HG02763 (cell line): ENCODE data around the gene MGAT4A.
"Not testable (repeated sequence)": the region's sequence is repeated elsewhere in the genome, so short reads cannot be mapped to it uniquely, and the experiment has no call there.

Experiments
- ATAC-seq: cut with Tn5 transposase; IDR thresholded peaks from one replicate; pipeline ENCODE4 v1.9.1; 2021; ENCODE audit warnings: mild to moderate bottlenecking, moderate library complexity; ENCODE audit not compliant: unreplicated experiment

Gene MGAT4A

DNA sequence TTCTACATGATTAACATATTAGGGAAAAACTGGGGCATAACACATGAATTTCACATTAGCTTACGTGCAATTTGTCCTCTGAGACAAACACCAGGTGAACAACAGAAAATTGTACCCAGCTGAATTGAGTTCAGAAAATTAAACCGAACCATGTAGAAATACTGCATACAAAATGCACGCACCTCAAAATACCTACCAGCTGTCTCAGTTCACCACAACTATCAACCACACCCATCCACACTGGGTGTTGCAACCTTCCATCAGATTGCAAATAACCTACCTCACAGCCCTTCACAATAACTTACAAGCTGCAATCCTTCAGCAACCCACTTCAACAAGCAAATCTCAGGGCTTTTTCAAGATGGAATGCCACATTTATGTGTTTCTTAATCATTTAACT is 66.6 kb downstream of the MGAT4A start:
- ATAC-seq: no peak

DNA sequence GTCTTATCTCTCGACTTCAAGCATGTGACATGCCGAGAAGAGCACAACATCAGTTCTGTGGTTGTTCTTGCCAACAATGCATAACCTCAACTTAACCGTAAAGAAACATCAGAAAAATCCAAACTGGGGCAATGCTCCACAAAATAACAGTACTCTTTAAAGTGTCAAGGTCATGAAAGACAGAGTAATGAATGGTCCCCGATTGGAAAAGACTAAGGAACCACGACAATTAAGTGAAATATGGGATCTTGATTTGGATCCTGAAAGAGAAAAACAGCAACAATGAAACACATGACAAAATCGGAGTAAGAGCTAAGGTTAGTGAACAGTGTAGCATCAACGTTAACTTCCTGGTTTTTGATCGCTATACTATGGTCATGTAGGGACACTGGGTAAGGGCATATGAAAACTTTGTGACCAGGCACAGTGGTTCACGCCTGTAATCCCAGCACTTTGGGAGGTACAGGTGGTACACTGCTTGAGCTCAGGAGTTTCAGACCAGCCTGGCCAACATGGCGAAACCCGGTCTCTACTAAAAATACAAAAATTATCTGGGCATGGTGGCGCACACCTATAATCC is 67.3 kb downstream of the MGAT4A start:
- no peak for ATAC-seq

DNA sequence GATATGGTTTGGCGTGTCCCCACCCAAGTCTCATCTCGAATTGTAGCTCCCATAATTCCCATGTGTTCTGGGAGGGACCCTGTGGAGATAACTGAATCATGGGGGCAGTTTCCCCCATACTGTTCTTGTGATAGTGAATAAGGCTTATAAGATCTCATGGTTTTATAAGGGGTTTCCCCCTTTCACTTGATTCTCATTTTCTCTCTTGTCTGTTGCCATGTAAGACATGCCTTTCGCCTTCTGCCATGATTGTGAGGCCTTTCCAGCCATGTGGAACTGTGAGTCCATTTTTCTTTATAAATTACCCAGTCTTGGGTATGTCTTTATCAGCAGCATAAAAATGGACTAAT is 71.5 kb downstream of the MGAT4A start:
- ATAC-seq: not testable (repeated sequence)

DNA sequence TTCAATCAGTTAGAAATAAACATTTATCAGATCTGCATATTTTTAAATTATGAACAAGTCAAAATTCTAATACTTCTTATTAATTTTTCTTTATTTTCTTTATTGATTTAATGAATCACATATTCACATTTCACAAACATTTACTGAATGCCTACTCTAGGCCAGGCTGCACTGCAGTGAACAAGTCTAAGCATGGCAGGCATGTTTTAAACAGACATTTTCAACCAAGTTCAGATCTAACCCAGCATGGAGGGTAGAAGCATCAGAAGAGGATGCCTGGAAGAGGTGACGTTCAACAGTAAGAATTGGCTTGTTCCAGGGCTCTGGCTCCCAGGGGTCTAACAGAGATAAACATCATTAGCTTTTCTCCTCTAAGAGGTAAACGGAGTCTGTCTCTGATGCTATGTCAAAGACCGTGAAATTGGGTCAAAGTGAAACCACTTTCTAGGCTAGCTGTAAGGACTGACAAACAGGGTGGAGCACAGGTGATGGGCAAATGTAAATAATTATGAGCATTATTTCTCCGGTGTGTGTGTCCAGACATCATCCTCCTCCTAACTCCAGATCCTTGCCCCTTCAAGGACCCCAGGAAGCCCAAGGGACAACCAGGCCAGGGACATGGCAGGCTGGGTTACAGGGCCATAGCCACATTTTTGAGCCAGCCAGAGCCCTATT is 72.0 kb downstream of the MGAT4A start:
- ATAC-seq: no peak

DNA sequence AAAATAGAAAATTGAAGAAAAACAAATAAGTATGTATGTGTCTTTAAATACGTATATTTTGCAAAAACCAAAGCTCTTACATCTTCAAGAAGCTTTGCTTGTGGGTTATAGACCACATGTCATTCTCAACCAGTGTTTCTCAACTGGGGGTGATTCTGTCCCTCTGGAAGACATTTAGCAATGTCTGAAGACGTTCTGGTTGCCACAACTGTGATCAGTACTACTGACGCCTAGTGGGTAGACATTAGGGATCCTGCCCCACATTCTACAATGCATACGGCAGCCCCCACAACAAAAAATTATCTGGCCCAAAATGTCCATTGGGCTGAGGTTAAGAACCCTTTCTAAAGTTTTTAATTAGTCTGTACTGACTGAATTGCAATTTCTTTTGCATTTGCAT is 74.1 kb downstream of the MGAT4A start:
- no peak for ATAC-seq

DNA sequence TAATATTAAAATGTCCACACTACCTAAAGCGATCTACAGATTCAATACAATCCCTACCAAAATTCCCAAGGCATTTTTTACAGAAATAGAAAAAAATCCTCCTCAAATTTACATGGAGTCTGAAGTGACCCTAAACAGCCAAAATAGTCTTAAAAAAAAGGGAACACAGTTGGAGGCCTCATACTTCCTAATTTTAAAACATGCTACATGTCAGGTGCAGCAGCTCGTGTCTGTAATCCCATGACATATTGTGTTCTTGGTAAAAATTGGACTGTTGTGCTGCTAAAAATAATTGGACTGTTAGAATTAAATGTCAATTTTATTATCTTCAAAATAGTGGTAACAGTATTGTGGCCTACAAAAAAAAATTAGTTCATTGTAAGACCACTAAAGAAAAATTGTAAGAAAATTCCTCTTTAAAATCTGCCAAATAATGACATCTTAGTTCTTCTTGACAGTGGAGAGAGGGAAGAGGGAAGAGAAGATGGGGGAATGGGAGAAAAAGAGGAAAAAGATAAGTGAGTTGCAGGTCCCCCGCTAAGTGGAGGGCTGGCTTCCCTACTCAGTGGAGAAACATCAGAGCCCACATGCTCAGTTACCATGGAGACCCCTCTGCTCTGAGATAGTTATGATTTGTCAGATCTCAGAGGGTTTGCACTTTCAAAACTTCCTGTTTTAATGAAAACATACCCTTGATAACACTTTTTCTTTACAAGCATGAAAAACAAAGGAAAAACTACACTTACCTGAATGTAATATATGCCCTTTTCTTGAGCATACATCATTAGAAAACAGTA is 76.0 kb downstream of the MGAT4A start:
- no peak for ATAC-seq

DNA sequence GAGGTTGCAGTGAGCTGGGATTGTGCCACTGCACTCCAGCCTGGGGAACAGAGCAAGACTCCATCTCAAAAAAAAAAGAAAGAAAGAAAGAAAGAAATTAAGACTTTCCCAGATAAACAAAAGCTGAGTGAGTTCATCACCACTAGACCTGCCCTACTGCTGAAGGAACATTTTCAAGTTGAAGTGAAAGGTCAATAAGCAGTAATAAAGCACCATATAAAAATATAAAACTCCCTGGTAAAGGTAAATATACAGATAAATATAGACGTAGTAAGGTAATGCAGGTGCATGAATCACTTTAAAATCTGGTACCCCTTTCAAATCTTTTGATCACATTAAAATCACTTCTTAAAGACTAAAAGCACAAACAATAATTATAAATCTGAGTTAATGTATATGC is 79.9 kb downstream of the MGAT4A start:
- no peak for ATAC-seq

DNA sequence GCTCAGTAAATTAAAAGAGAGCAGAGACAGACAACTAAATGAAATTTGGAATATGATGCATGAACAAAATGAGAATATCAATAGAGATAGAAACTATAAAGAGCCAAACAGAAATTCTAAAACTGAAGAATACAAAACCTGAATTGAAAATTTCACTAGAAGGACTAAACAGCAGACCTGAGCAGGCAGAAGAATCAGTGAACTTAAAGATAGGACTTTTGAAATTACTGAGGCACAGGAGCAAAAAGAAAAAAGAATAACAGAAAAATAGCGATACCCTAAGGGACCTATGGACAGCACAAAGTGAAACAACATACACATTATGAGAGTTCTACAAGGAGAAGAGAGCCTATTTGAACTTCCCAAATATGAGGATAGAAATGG is 80.9 kb downstream of the MGAT4A start:
- no peak for ATAC-seq

DNA sequence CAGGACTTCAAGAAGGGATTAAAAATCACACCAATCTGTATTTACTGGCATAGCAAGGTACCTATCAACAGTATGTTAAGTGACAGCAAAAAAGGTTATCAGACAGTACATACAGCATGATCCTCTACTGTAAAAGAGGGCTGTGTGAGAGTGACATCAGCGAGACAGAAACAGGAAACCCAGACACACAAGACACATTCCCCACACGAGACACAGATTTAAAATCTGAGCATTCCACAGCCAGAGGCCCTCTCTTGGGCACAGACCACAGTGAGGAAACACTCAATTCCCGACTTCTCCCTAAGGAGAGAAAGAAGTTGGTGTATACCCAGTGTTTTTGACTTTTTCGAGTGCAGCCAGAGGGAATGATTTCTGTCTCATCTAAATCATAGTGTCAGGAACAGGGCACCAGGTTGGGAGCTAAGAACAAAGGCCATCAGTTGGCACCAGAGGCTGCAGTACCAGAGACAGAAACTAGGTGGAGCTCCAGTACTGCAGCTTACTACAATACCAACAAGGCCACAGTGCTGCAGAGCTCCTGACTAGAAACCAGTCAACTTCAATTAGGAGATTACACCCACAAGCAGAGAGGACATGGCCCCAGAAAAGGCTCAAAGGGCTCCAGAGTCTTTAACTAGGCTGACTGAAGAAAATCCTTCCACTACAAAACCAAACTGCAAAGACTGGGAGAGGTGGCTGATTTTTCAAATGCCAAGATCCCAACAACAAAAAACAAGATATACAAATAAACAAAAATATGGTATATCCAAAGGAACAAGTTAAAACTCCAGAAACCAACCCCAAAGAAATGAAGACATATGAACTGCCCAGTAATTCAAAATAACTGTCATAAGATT is 81.6 kb downstream of the MGAT4A start:
- no peak for ATAC-seq

DNA sequence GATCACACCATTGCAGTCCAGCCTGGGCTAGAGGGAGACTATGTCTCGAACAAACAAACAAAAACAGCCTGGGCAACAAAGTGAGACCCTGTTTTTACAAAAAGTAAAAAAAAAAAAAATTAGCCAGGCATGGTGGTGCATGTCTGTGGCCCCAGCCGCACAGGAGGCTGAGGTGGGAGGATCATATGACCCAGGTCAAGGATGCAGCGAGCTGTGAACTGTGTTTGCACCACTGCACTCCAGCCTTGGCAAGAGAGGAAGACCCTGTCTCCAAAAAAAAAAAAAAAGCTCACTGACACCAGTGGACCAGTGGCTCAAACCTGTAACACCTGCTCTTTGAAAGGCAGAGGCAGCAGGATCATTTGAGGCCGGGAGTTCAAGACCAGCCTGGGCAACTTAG is 82.5 kb downstream of the MGAT4A start:
- ATAC-seq: no peak

DNA sequence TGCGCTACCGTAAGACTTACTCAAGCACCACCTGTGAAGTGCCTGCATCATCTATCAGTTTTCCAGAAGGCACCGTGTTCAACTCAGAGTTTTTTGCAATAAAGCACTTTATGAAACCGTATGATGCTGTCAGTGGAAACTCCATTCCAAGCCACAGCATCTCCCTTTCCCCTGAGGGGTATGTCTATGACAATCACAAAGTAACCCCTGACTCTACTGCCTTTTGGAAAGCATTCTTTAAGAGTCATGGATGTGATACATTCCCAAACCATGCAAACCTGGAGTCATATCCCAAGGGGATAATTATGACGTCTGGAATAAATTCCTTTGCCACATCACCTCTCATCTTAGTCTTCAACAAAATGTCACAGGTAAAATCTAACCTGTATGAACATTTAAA is 83.3 kb downstream of the MGAT4A start:
- ATAC-seq: no peak

DNA sequence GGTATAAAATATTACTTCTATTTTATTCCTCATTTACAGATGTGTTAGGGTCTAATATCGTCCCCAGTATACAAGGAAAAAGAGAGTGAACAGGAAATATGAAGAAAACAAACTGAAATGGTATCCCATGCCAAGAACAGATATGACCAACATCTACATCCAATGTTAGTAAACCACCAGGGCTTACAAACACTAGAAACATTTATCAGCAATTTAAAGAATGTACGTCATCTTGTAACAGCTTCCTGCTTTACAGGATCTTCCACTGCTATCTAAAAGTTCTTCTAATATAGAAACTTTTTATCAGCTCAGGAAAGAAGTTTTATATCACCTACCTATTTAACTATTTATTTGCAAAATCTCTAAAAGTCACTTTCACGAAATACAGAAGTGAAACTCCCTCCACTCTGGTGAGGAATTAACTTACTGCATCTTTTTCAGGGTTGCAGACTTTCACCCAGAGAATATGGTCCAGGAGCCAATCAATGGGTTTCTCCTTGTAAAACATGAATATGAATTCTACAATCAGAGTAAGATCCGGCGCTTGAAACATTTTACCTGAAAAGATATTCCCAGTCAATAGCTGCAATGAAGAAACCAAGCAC is 87.3 kb downstream of the MGAT4A start:
- ATAC-seq: no peak

DNA sequence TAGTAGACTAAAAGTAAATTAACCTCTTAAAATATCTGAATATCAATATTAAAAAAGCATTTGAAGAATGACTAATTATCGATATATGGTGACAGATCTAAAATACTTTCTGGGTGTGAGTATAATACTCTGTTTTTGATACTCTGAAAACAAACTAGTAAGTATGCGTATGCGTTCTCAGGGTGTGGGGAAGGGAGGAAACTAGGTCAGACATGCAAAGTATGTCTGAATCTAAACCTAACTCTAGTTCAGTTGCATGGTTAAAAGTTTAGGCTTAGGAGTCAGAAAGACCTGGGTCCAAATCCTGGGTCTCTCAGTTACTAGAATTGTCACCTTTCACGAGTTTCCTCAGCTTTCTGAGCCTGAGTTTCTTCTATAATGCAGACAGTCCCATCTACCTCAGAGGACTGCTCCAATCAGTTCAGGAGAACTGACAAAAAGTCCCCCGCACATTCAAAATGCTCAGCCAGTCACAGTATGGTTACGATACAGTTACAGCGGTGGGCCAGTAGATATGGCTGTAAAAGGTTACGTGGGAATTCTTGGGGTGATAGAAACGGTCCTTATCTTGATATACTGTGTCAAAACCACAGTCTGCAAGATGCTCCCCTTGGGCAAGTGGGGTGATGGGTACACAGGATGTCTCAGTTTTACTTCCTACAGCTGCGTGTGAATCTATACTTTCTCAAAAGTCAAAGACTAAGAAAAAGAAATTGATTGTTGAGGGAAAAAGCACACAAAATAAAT is 93.4 kb downstream of the MGAT4A start:
- peak; percentile 54 for ATAC-seq

DNA sequence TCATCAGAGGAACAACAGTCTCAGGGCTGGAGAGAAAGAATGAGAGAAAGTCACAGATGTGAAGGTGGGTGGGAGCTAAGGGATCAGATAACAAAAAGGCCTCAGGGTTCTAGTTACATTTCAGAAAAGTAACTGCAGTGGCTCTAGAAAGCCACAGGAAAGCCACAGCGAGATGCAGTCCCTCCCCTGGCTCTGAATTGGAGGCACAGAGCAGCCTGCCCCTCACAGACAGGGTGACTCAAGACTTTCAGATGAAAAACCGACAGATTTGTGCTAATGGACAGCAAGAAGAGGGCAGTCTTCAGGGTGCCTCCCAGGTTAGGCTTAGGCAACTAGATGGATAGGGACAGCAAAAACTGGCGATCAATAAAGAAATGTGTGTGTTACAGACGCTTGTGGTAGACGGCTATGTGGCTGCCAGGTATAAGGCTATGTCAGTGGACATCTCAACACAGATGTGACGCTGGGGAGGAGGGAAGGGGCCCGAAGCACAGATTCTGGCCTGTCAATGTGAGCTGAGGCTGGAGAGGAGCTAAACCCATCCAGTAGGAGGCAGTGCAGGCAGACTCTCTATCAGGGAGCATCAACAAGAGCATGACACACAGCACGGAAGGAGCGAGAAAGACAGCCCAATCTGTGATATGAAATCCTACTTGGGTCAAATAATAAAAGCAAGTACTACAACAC is 96.4 kb downstream of the MGAT4A start:
- no peak for ATAC-seq

DNA sequence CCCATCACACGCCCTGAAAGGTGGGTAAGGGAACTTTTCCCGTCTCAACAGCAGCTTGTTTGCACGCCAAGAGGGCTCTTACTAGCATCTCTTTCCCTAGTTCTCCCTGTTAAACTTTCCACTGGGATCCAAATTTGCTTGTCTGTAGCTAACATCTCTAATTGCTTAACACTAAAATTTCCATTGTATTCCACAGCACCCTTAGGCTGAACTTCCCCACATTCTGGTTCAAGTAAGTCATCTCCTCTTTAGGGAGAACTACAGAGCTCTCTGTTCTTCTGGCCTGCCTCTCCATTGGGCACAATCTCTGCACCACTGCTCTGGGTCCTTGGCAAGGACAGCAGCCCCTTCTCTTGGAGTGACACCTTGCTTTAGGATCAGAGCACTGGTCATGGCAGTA is 98.6 kb downstream of the MGAT4A start:
- ATAC-seq: no peak

DNA sequence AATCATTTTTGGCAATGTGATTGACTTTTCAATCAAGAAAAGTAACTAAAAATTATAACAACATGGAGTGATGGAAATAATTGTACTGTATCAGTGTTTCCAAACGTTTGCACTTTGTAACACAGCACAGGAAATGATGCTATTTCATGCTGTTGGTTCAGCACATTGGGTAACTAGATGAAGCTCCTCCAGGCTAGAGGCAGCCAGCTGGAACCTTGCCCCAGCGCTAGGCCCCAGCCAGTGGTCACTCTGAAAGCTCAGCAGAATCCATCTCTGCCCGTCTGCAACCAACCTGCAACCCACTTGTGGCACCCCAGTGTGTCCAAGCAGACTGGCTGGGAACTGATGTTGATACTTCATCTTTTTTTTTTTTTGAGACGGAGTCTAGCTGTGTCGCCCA is 107.3 kb downstream of the MGAT4A start:
- no peak for ATAC-seq

DNA sequence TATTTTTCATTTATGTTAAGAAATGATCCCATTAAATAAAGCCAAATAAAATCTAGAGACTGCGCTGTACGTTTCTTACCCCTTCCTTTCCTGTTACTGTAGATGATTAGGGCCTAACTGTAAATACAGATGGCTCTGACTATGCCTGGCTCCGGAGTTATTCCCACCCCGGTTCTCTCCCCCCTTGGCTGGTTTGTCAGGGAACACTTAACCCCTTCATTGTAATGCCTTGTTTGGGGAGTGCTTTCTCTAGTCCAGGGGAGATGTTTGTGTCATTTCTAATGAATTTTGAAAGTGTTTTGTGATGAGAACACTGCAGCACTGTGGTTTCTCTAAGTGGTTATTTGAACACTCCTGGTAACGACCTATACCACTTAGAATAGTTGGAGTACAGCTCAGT is 113.8 kb downstream of the MGAT4A start:
- no peak for ATAC-seq

DNA sequence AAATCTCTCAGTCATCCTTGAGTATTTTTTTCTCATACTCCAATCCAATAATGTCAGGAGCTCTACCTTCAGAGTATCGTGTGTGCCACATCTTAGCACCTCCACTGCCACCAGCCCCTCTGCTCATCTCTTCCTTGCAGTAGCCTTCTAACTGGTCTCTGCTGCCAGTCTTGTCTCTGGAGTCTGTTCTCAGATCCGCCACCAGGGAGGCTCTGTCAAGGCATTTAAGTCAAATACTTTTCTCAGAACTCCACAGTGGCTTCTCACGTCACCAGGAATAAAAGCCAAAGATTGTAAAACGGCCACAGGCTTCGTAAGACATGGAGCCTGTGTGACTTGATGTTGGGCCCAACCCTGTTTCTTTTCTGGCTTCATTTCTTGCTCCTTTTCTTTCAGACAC is 115.5 kb downstream of the MGAT4A start:
- no peak for ATAC-seq

DNA sequence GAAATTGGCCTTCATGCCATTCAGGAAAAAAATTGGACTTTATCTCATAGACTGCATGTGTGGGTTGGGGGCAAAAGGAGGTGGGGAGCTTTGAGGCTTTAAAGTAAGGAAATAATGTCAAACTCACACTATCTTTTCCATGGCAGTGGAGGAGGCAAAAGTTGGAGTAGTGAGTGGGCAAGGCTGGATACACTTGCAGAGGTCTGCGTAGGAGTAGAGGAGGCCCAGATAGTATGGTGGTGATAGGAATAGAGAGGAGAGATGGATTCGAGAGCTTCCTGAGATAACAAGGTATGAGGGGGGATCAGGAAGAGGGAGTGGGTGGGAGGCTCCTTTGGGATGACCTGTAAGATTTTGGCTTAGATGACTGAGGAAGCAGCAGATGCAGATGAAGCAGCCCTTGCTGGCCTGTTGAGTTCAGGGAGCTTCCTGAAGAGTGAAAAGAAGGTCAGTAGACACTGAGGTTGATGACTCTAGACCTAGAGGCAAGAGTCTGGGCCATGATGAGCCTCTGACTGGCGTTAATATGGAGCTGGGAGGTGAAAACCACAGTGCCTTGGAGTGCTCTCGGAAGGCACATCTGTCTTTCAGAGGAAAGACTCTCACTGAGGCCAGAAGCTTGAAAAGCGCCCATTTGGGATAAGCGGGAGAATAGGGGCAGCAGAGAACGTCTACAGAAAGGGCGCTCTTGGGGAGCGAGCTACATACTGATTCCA is 116.8 kb downstream of the MGAT4A start:
- ATAC-seq: no peak
